Trophoblast cell (in vitro differentiated cells and primary cell): ENCODE results near the gene FHAD1.

Source experiments
- DNase-seq, 2 donors: peaks; one replicate each; pipeline ENCODE4 v3.0.0-alpha.2; 2016
- H2AFZ ChIP-seq: 2 replicates; pipeline ENCODE4 v1.6.1; 2013; ENCODE audit warnings: low read length, moderate library complexity, mild to moderate bottlenecking; ENCODE audit not compliant: insufficient read depth, poor library complexity
- H2AK5ac ChIP-seq: 2 replicates; pipeline ENCODE4 v1.6.1; 2013; ENCODE audit warnings: mild to moderate bottlenecking, low read length
- H2BK120ac ChIP-seq: 2 replicates; pipeline ENCODE4 v1.6.1; 2013; ENCODE audit warnings: low read length, mild to moderate bottlenecking, moderate library complexity; ENCODE audit not compliant: insufficient read depth, poor library complexity
- H2BK12ac ChIP-seq: 2 replicates; pipeline ENCODE4 v1.6.1; 2013; ENCODE audit warnings: mild to moderate bottlenecking, low read length, moderate library complexity
- H2BK5ac ChIP-seq: 2 replicates; pipeline ENCODE4 v1.6.1; 2013; ENCODE audit warnings: low read length, low read depth, moderate library complexity, mild to moderate bottlenecking; ENCODE audit not compliant: poor library complexity
- H3K14ac ChIP-seq: 2 replicates; pipeline ENCODE4 v1.6.1; 2013; ENCODE audit warnings: mild to moderate bottlenecking, low read length
- H3K18ac ChIP-seq: 2 replicates; pipeline ENCODE4 v1.6.1; 2013; ENCODE audit warnings: mild to moderate bottlenecking, low read length
- H3K23ac ChIP-seq: 2 replicates; pipeline ENCODE4 v1.6.1; 2013; ENCODE audit warnings: low read length
- H3K27ac ChIP-seq: 2 replicates; pipeline ENCODE4 v1.5.1; 2013; ENCODE audit warnings: low read depth, mild to moderate bottlenecking, inconsistent platforms, low read length, moderate library complexity
- H3K27me3 ChIP-seq: 2 replicates; pipeline ENCODE4 v1.6.1; 2013; ENCODE audit warnings: inconsistent platforms, mild to moderate bottlenecking, low read length, moderate library complexity; ENCODE audit not compliant: insufficient read depth
- H3K36me3 ChIP-seq, 2 experiments: 1 replicate in 1 of 2; 2 replicates in 1 of 2; pipeline ENCODE4 v1.6.1; 2013; ENCODE audit warnings: low read length in 2 of 2, mild to moderate bottlenecking in 2 of 2, moderate library complexity in 1 of 2; ENCODE audit not compliant: insufficient read depth in 2 of 2, control insufficient read depth in 1 of 2
- H3K4ac ChIP-seq: 2 replicates; pipeline ENCODE4 v1.6.1; 2013; ENCODE audit warnings: low read depth, mild to moderate bottlenecking, low read length, moderate library complexity
- H3K4me1 ChIP-seq, 2 experiments: 1 replicate in 1 of 2; 2 replicates in 1 of 2; pipeline ENCODE4 v1.6.1; 2013; ENCODE audit warnings: low read length in 2 of 2, mild to moderate bottlenecking in 2 of 2, moderate library complexity in 1 of 2; ENCODE audit not compliant: insufficient read depth in 2 of 2, control insufficient read depth in 1 of 2
- H3K4me2 ChIP-seq: 2 replicates; pipeline ENCODE4 v1.6.1; 2013; ENCODE audit warnings: inconsistent platforms, mild to moderate bottlenecking, low read length, moderate library complexity
- H3K4me3 ChIP-seq: 2 replicates; pipeline ENCODE4 v1.5.1; 2013; ENCODE audit warnings: mild to moderate bottlenecking, low read depth, low read length, inconsistent platforms
- H3K79me1 ChIP-seq: one replicate; pipeline ENCODE4 v1.6.1; 2013; ENCODE audit warnings: low read length
- H3K79me2 ChIP-seq: 2 replicates; pipeline ENCODE4 v1.6.1; 2013; ENCODE audit warnings: low read length, mild to moderate bottlenecking; ENCODE audit not compliant: control insufficient read depth, insufficient read depth, poor library complexity
- H3K9ac ChIP-seq: 2 replicates; pipeline ENCODE4 v1.6.1; 2013; ENCODE audit warnings: mild to moderate bottlenecking, low read length
- H3K9me3 ChIP-seq: 2 replicates; pipeline ENCODE4 v1.6.1; 2013; ENCODE audit warnings: low read depth, mild to moderate bottlenecking, control low read depth, inconsistent platforms, low read length; ENCODE audit not compliant: insufficient read depth
- H4K12ac ChIP-seq: 2 replicates; pipeline ENCODE4 v1.6.1; 2013; ENCODE audit warnings: low read depth, mild to moderate bottlenecking, low read length, moderate library complexity
- H4K8ac ChIP-seq: 2 replicates; pipeline ENCODE4 v1.6.1; 2013; ENCODE audit warnings: low read depth, mild to moderate bottlenecking, low read length, moderate library complexity
- H4K91ac ChIP-seq: one replicate; pipeline ENCODE4 v1.6.1; 2013; ENCODE audit warnings: low read depth, mild to moderate bottlenecking, low read length, moderate library complexity
- WGBS: extraction: QIAGEN DNeasy Blood & Tissue Kit; methylation state at CpG from one replicate; pipeline ENCODE4 v1.1.7; 2013; ENCODE audit warnings: missing lambda C conversion rate; ENCODE audit not compliant: insufficient read length, insufficient coverage; ENCODE audit errors: extremely low coverage; 5-methylcytosine and 5-hydroxymethylcytosine counted together

The FHAD1 gene

DNA sequence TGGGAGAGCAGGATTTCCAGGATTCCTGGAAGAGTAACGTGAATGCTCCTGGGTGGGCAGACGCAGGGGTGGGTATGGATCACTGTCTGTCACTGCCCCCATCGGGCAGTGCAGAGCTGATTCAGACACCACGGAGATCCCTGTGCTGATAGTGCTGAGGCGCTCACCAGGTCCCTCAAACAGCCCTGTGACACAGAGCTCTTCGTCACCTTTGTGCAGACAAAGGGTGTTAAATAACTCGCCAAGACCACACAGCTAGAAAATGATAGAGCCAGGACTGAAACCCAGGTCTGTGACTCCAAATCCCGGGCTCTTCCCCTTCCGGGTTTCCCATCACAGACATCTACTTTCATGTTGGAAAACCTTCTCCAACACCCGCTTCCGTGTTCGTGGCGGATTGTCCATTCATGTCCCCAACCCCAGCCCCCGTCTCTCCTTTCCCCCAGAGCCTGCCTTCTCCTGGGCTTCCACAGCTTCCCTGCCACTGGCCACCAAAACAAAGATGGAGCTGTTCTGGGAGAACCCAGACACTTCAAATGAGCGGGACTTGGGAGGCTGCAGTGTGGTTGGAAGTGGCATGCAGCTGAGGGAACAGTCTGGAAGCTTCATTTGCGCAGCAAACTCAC is 165.3 kb downstream of the FHAD1 start:
- no peak overlapping the region for H3K4me3 ChIP-seq
- peaks cover 2% of the 10 kb centered on the region for H3K79me2 ChIP-seq
- H2BK5ac ChIP-seq: no peak overlapping the region
- peak overlapping the region; percentile 8 for H3K4me2 ChIP-seq
- H3K4ac ChIP-seq: no peak overlapping the region
- H2AK5ac ChIP-seq: no peak overlapping the region
- H3K23ac ChIP-seq: no peak overlapping the region
- H4K8ac ChIP-seq: no peak overlapping the region
- no peak overlapping the region for H4K12ac ChIP-seq
- no peak overlapping the region for H3K18ac ChIP-seq
- no peak overlapping the region for H2BK120ac ChIP-seq
- no peak overlapping the region for H4K91ac ChIP-seq
- no peaks in the 10 kb centered on the region for H3K9me3 ChIP-seq
- peaks cover 11% of the 10 kb centered on the region for H3K79me1 ChIP-seq
- no peak overlapping the region for H3K9ac ChIP-seq
- H3K36me3 ChIP-seq: peaks cover 0 to 2% of the 10 kb centered on the region in 2 experiments
- no peaks in the 10 kb centered on the region for H3K27me3 ChIP-seq
- peaks cover 32 to 39% of the 10 kb centered on the region in 2 experiments for H3K4me1 ChIP-seq
- no peak overlapping the region for H2AFZ ChIP-seq
- H3K14ac ChIP-seq: no peak overlapping the region
- H2BK12ac ChIP-seq: no peak overlapping the region
- no CpG with 5 or more reads among the region's 16 CpGs for WGBS
- peak; percentile 87 to 90 for DNase-seq
- H3K27ac ChIP-seq: no peak overlapping the region

DNA sequence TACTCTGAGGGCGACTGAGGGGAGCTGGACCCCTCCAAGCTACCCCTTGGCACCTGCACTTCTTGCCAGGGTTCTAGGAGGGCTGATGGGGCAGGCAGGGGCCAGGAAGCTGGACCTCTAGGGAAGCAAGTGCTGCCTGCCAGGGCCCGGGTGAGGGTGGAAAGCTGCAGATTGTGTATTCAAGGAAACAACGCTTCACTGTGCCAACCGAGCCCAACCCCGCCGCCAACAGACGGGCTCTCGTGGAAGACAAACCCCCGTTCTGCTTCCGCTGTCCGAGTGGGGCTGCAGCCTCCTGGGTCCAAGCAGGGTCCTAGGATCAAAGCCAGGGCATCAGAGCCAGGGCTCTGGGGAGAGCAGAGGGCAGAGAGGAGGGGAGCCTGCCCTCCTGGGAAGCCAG is 165.8 kb downstream of the FHAD1 start:
- Histone ChIP-seq H3K23ac (no peak overlapping the region), H3K27ac (no peak overlapping the region), H3K18ac (no peak overlapping the region), H3K9ac (no peak overlapping the region), H3K4ac (no peak overlapping the region), H2AFZ (no peak overlapping the region), H3K79me1 (peaks cover 11% of the 10 kb centered on the region), H3K9me3 (no peaks in the 10 kb centered on the region), H3K14ac (no peak overlapping the region), H4K8ac (no peak overlapping the region), H3K79me2 (peaks cover 2% of the 10 kb centered on the region), H2BK12ac (no peak overlapping the region), H3K4me1 (peaks cover 36 to 43% of the 10 kb centered on the region in 2 experiments), H3K36me3 (peaks cover 0 to 2% of the 10 kb centered on the region in 2 experiments), H4K91ac (no peak overlapping the region), H3K4me3 (no peak overlapping the region), H2BK120ac (no peak overlapping the region), H3K27me3 (no peaks in the 10 kb centered on the region), H2AK5ac (no peak overlapping the region), H2BK5ac (no peak overlapping the region), H4K12ac (no peak overlapping the region), H3K4me2 (no peak overlapping the region)
- WGBS: no CpG with 5 or more reads among the region's 11 CpGs
- DNase-seq: no peak

- H3K9ac ChIP-seq: no peak overlapping the region
- H3K79me1 ChIP-seq: peaks cover 11% of the 10 kb centered on the region
- no peak overlapping the region for H2BK120ac ChIP-seq
- no peak overlapping the region for H3K4me3 ChIP-seq
- H3K23ac ChIP-seq: no peak overlapping the region
- H3K14ac ChIP-seq: no peak overlapping the region
- H3K27ac ChIP-seq: no peak overlapping the region
- no peak overlapping the region for H3K18ac ChIP-seq
- H2AFZ ChIP-seq: no peak overlapping the region
- H3K27me3 ChIP-seq: no peaks in the 10 kb centered on the region
- no peak overlapping the region for H4K91ac ChIP-seq
- H3K9me3 ChIP-seq: no peaks in the 10 kb centered on the region
- H4K8ac ChIP-seq: no peak overlapping the region
- WGBS: no CpG with 5 or more reads among the region's 20 CpGs
- H2BK5ac ChIP-seq: no peak overlapping the region
- H2BK12ac ChIP-seq: no peak overlapping the region
- no peak overlapping the region for H3K4me2 ChIP-seq
- no peak for DNase-seq
- H3K4ac ChIP-seq: no peak overlapping the region
- H2AK5ac ChIP-seq: no peak overlapping the region
- H3K4me1 ChIP-seq: peaks cover 36 to 43% of the 10 kb centered on the region in 2 experiments
- H3K79me2 ChIP-seq: peaks cover 2% of the 10 kb centered on the region
- H3K36me3 ChIP-seq: peaks cover 0 to 2% of the 10 kb centered on the region in 2 experiments
- H4K12ac ChIP-seq: no peak overlapping the region
Observed at GRCh38 chr1:15413563-15414444, 166.8 kb downstream of the FHAD1 start.

- Histone ChIP-seq H3K79me2 (peaks cover 2% of the 10 kb centered on the region), H3K4me1 (peaks cover 36 to 38% of the 10 kb centered on the region in 2 experiments), H3K27ac (no peak overlapping the region), H2BK120ac (no peak overlapping the region), H3K18ac (no peak overlapping the region), H3K27me3 (no peaks in the 10 kb centered on the region), H2BK5ac (no peak overlapping the region), H3K4me2 (no peak overlapping the region), H3K4me3 (no peak overlapping the region), H4K8ac (no peak overlapping the region), H2AFZ (no peak overlapping the region), H2AK5ac (no peak overlapping the region), H3K9me3 (no peaks in the 10 kb centered on the region), H3K14ac (no peak overlapping the region), H3K23ac (no peak overlapping the region), H4K12ac (no peak overlapping the region), H3K4ac (no peak overlapping the region), H3K36me3 (peaks cover 0 to 2% of the 10 kb centered on the region in 2 experiments), H3K9ac (no peak overlapping the region), H3K79me1 (peaks cover 11% of the 10 kb centered on the region), H2BK12ac (no peak overlapping the region), H4K91ac (no peak overlapping the region)
- DNase-seq: no peak
- no CpG with 5 or more reads among the region's 10 CpGs for WGBS
Observed at GRCh38 chr1:15414445-15414983, 167.5 kb downstream of the FHAD1 start.
